ENCODE data around the gene CAT. TPM values are rescaled to one million over a fixed set of nuclear protein-coding genes. Genes with fewer than 3 reads are reported as not detected.

Gene CAT
- total RNA-seq, 1 donor from 2014 or later = not detected

- Mint-ChIP-seq H3K9me3 (no peaks in the 10 kb centered on the region), H3K4me3 (no peak overlapping the region), H3K4me1 (peaks cover 2% of the 10 kb centered on the region), H3K36me3 (no peaks in the 10 kb centered on the region), H3K27ac (no peak overlapping the region), H3K27me3 (ENCODE audit: insufficient read depth, low read depth) (peaks cover 4% of the 10 kb centered on the region)
- no peak overlapping the region for H3K9ac ChIP-seq
- H3K27me3 ChIP-seq = no peaks in the 10 kb centered on the region
- no peaks in the 10 kb centered on the region for H3F3A ChIP-seq (ENCODE audit: low read depth)
- peaks cover 3% of the 10 kb centered on the region for H3K4me1 ChIP-seq
- H3K4me2 ChIP-seq = no peak overlapping the region
- no peaks in the 10 kb centered on the region for H4K20me1 ChIP-seq (ENCODE audit: low read depth)
- H3K27ac ChIP-seq = no peak overlapping the region
- no peaks in the 10 kb centered on the region for H3K36me3 ChIP-seq
- H2AFZ ChIP-seq (replicated peaks) = peak overlapping the region; percentile 47
- TF ChIP-seq CTCF (IDR thresholded peaks at IDR 0.05) = no peak
- no peak for TF ChIP-seq EZH2phosphoT487 (IDR thresholded peaks at IDR 0.05)
- no peak for TF ChIP-seq EZH2 (IDR thresholded peaks at IDR 0.05)
- no peaks in the 10 kb centered on the region for H3K79me2 ChIP-seq (ENCODE audit: low read depth)
- no peak for DNase-seq (ENCODE audit: low spot score)
- H3K4me3 ChIP-seq = no peak overlapping the region
- no peaks in the 10 kb centered on the region for H3K9me3 ChIP-seq (ENCODE audit: low read depth)
These were observed 57.1 kb downstream of the CAT start for GRCh38 chr11:34495724-34496377.

- TF ChIP-seq CTCF (IDR thresholded peaks at IDR 0.05) (no peak), EZH2 (IDR thresholded peaks at IDR 0.05) (no peak), EZH2phosphoT487 (IDR thresholded peaks at IDR 0.05) (no peak)
- H3K36me3 ChIP-seq = no peaks in the 10 kb centered on the region
- H3K4me3 Mint-ChIP-seq = peak overlapping the region; percentile 6
- DNase-seq (ENCODE audit: low spot score) = no peak
- H3K4me1 ChIP-seq = peaks cover 15% of the 10 kb centered on the region
- H3K9me3 ChIP-seq (ENCODE audit: low read depth) = no peaks in the 10 kb centered on the region
- H3K27ac Mint-ChIP-seq = peak overlapping the region; percentile 39
- no peak overlapping the region for H3K4me2 ChIP-seq
- H3K27me3 ChIP-seq = no peaks in the 10 kb centered on the region
- no peaks in the 10 kb centered on the region for H3F3A ChIP-seq (ENCODE audit: low read depth)
- H3K27me3 Mint-ChIP-seq (ENCODE audit: insufficient read depth, low read depth) = peaks cover 6% of the 10 kb centered on the region
- no peak overlapping the region for H3K9ac ChIP-seq
- H4K20me1 ChIP-seq (ENCODE audit: low read depth) = no peaks in the 10 kb centered on the region
- no peak overlapping the region for H3K27ac ChIP-seq
- no peaks in the 10 kb centered on the region for H3K79me2 ChIP-seq (ENCODE audit: low read depth)
- H2AFZ ChIP-seq (replicated peaks) = no peak overlapping the region
- H3K36me3 Mint-ChIP-seq = no peaks in the 10 kb centered on the region
- H3K4me1 Mint-ChIP-seq = peaks cover 18% of the 10 kb centered on the region
- no peaks in the 10 kb centered on the region for H3K9me3 Mint-ChIP-seq
- H3K4me3 ChIP-seq = no peak overlapping the region
These were observed 61.2 kb downstream of the CAT start for GRCh38 chr11:34499719-34500500.

- H3K79me2 ChIP-seq (ENCODE audit: low read depth) = no peaks in the 10 kb centered on the region
- no peaks in the 10 kb centered on the region for H3K27me3 ChIP-seq
- no peak overlapping the region for H3K9ac ChIP-seq
- peak overlapping the region; percentile 12 for H3K4me2 ChIP-seq
- DNase-seq (ENCODE audit: low spot score) = peak; percentile 26
- no peaks in the 10 kb centered on the region for H3F3A ChIP-seq (ENCODE audit: low read depth)
- Mint-ChIP-seq H3K27me3 (ENCODE audit: insufficient read depth, low read depth) (peaks cover 6% of the 10 kb centered on the region), H3K4me1 (peaks cover 21% of the 10 kb centered on the region), H3K36me3 (no peaks in the 10 kb centered on the region), H3K27ac (peak overlapping the region; percentile 80), H3K4me3 (peak overlapping the region; percentile 54), H3K9me3 (no peaks in the 10 kb centered on the region)
- H3K27ac ChIP-seq = no peak overlapping the region
- no peaks in the 10 kb centered on the region for H3K36me3 ChIP-seq
- no peak overlapping the region for H3K4me3 ChIP-seq
- no peak overlapping the region for H2AFZ ChIP-seq (replicated peaks)
- H4K20me1 ChIP-seq (ENCODE audit: low read depth) = no peaks in the 10 kb centered on the region
- peaks cover 15% of the 10 kb centered on the region for H3K4me1 ChIP-seq
- no peaks in the 10 kb centered on the region for H3K9me3 ChIP-seq (ENCODE audit: low read depth)
- TF ChIP-seq CTCF (IDR thresholded peaks at IDR 0.05) = no peak
- no peak for TF ChIP-seq EZH2 (IDR thresholded peaks at IDR 0.05)
- no peak for TF ChIP-seq EZH2phosphoT487 (IDR thresholded peaks at IDR 0.05)
These were observed 62.8 kb downstream of the CAT start for GRCh38 chr11:34501500-34501899.

All from neural progenitor cell (in vitro differentiated cells).